ENCODE data around the gene PLA2G4C.

PLA2G4C gene

GRCh38 chr19:48102870-48103751 is 7.5 kb downstream of the PLA2G4C start:
- no peak overlapping the region for H3K9ac ChIP-seq (ENCODE audit: low read length)
- H3K9me2 ChIP-seq (replicated peaks; ENCODE audit: insufficient read depth, low read length): no peaks in the 10 kb centered on the region
- peak; percentile 83 for TF ChIP-seq CTCF (IDR thresholded peaks at IDR 0.05; ENCODE audit: insufficient read depth, low read length, poor library complexity, severe bottlenecking)
- no peak for TF ChIP-seq EZH2phosphoT487 (conservative IDR thresholded peaks at IDR 0.05; ENCODE audit: low read length)
- H3K27me3 ChIP-seq (ENCODE audit: low read length): no peaks in the 10 kb centered on the region
- H4K20me1 ChIP-seq (ENCODE audit: low read depth, low read length): no peaks in the 10 kb centered on the region
- H3K79me2 ChIP-seq (ENCODE audit: insufficient read depth, low read length): no peaks in the 10 kb centered on the region
- peak overlapping the region; percentile 43 for H2AFZ ChIP-seq (ENCODE audit: low read depth, low read length, severe bottlenecking)
- H3F3A ChIP-seq (ENCODE audit: insufficient read depth): no peaks in the 10 kb centered on the region
- no peaks in the 10 kb centered on the region for H3K9me3 ChIP-seq (ENCODE audit: insufficient read depth, low read length)
- no peak overlapping the region for H3K27ac ChIP-seq (ENCODE audit: low read depth, low read length)
- H3K36me3 ChIP-seq (ENCODE audit: low read length): no peaks in the 10 kb centered on the region
- H3K4me3 ChIP-seq (ENCODE audit: insufficient read depth, low read length, poor library complexity, severe bottlenecking): no peak overlapping the region
- H3K4me2 ChIP-seq (ENCODE audit: low read depth, low read length, poor library complexity, severe bottlenecking): no peak overlapping the region

GRCh38 chr19:48095612-48096175 is 14.9 kb downstream of the PLA2G4C start:
- Histone ChIP-seq H2AFZ (ENCODE audit: low read depth, low read length, severe bottlenecking) (no peak overlapping the region), H3K4me2 (ENCODE audit: low read depth, low read length, poor library complexity, severe bottlenecking) (no peak overlapping the region), H3K4me3 (ENCODE audit: insufficient read depth, low read length, poor library complexity, severe bottlenecking) (no peak overlapping the region), H3K27me3 (ENCODE audit: low read length) (no peaks in the 10 kb centered on the region), H3K9me3 (ENCODE audit: insufficient read depth, low read length) (no peaks in the 10 kb centered on the region), H3K36me3 (ENCODE audit: low read length) (no peaks in the 10 kb centered on the region), H3K79me2 (ENCODE audit: insufficient read depth, low read length) (no peaks in the 10 kb centered on the region), H3K9ac (ENCODE audit: low read length) (no peak overlapping the region), H3K27ac (ENCODE audit: low read depth, low read length) (no peak overlapping the region), H3K9me2 (replicated peaks; ENCODE audit: insufficient read depth, low read length) (no peaks in the 10 kb centered on the region), H3F3A (ENCODE audit: insufficient read depth) (no peaks in the 10 kb centered on the region), H4K20me1 (ENCODE audit: low read depth, low read length) (no peaks in the 10 kb centered on the region)
- TF ChIP-seq EZH2phosphoT487 (conservative IDR thresholded peaks at IDR 0.05; ENCODE audit: low read length) (no peak), CTCF (IDR thresholded peaks at IDR 0.05; ENCODE audit: insufficient read depth, low read length, poor library complexity, severe bottlenecking) (no peak)

GRCh38 chr19:48094855-48095203 is 15.8 kb downstream of the PLA2G4C start:
- TF ChIP-seq EZH2phosphoT487 (conservative IDR thresholded peaks at IDR 0.05; ENCODE audit: low read length) (no peak), CTCF (IDR thresholded peaks at IDR 0.05; ENCODE audit: insufficient read depth, low read length, poor library complexity, severe bottlenecking) (no peak)
- Histone ChIP-seq H3K27me3 (ENCODE audit: low read length) (no peaks in the 10 kb centered on the region), H3K9ac (ENCODE audit: low read length) (no peak overlapping the region), H3K79me2 (ENCODE audit: insufficient read depth, low read length) (no peaks in the 10 kb centered on the region), H2AFZ (ENCODE audit: low read depth, low read length, severe bottlenecking) (no peak overlapping the region), H3K4me3 (ENCODE audit: insufficient read depth, low read length, poor library complexity, severe bottlenecking) (no peak overlapping the region), H3K9me3 (ENCODE audit: insufficient read depth, low read length) (no peaks in the 10 kb centered on the region), H3K36me3 (ENCODE audit: low read length) (no peaks in the 10 kb centered on the region), H3K27ac (ENCODE audit: low read depth, low read length) (no peak overlapping the region), H3K4me2 (ENCODE audit: low read depth, low read length, poor library complexity, severe bottlenecking) (no peak overlapping the region), H4K20me1 (ENCODE audit: low read depth, low read length) (no peaks in the 10 kb centered on the region), H3K9me2 (replicated peaks; ENCODE audit: insufficient read depth, low read length) (no peaks in the 10 kb centered on the region), H3F3A (ENCODE audit: insufficient read depth) (no peaks in the 10 kb centered on the region)
